Liver (tissue), 9 donors: ENCODE data around the gene ADRA2C. TPM values are rescaled to one million over a fixed set of nuclear protein-coding genes. Genes with fewer than 3 reads are reported as not detected.

Experiments
- DNase-seq: peaks from one replicate; pipeline ENCODE4 v3.0.0-alpha.2; 2017; ENCODE audit warnings: low spot score
- H3K27ac ChIP-seq, 2 donors: one replicate each; pipeline ENCODE4 v1.7.0; 2013; ENCODE audit warnings: inconsistent platforms in 2 of 2, low read length in 2 of 2, control low read depth in 1 of 2, low read depth in 1 of 2, mild to moderate bottlenecking in 1 of 2
- H3K27me3 ChIP-seq, 4 donors: one replicate each; pipeline versions ENCODE4 v1.6.1 to v1.7.0; 2013; ENCODE audit warnings: low read length in 3 of 4, inconsistent platforms in 1 of 4, mild to moderate bottlenecking in 1 of 4, moderate library complexity in 1 of 4; ENCODE audit not compliant: control insufficient read depth in 4 of 4, insufficient read depth in 4 of 4
- H3K36me3 ChIP-seq, 4 donors: one replicate each; pipeline versions ENCODE4 v1.6.1 to v1.7.0; 2013; ENCODE audit warnings: low read length in 3 of 4, mild to moderate bottlenecking in 3 of 4, low read depth in 1 of 4, moderate library complexity in 1 of 4; ENCODE audit not compliant: control insufficient read depth in 4 of 4, insufficient read depth in 3 of 4
- H3K4me1 ChIP-seq, 4 donors: one replicate each; pipeline versions ENCODE4 v1.6.1 to v1.7.0; 2013; ENCODE audit warnings: low read length in 3 of 4, mild to moderate bottlenecking in 3 of 4, moderate library complexity in 1 of 4; ENCODE audit not compliant: control insufficient read depth in 4 of 4, insufficient read depth in 4 of 4
- H3K4me3 ChIP-seq, 3 donors: one replicate each; pipeline versions ENCODE4 v1.6.1 to v1.7.0; 2013; ENCODE audit warnings: low read length in 3 of 3, control low read depth in 1 of 3, low read depth in 1 of 3, mild to moderate bottlenecking in 1 of 3
- H3K9ac ChIP-seq, 2 donors: one replicate each; pipeline ENCODE4 v1.7.0; 2013; ENCODE audit warnings: low read length in 2 of 2, mild to moderate bottlenecking in 2 of 2, moderate library complexity in 2 of 2, control low read depth in 1 of 2, low read depth in 1 of 2
- H3K9me3 ChIP-seq, 4 donors: one replicate each; pipeline versions ENCODE4 v1.6.1 to v1.7.0; 2013; ENCODE audit warnings: low read length in 3 of 4; ENCODE audit not compliant: control insufficient read depth in 4 of 4
- EGR1 ChIP-seq, 2 donors: IDR thresholded peaks; 2 replicates each; pipeline ENCODE4 v1.6.1; 2016 to 2018; ENCODE audit warnings: antibody characterized with exemption in 2 of 2, low read depth in 2 of 2
- FOXA1 ChIP-seq: IDR thresholded peaks from 2 replicates; pipeline ENCODE4 v1.6.1; 2016; ENCODE audit warnings: antibody characterized with exemption
- FOXA2 ChIP-seq: IDR thresholded peaks from 2 replicates; pipeline ENCODE4 v1.6.1; 2016; ENCODE audit warnings: antibody characterized with exemption
- GABPA ChIP-seq, 2 donors: IDR thresholded peaks in 1 of 2; conservative IDR thresholded peaks in 1 of 2; 2 replicates each; pipeline ENCODE4 v1.6.1; 2016; ENCODE audit warnings: antibody characterized with exemption in 2 of 2, mild to moderate bottlenecking in 1 of 2, moderate library complexity in 1 of 2
- HNF4A ChIP-seq, 2 donors: conservative IDR thresholded peaks; 2 replicates each; pipeline ENCODE4 v1.6.1; 2016; ENCODE audit warnings: antibody characterized with exemption in 2 of 2, mild to moderate bottlenecking in 2 of 2
- HNF4G ChIP-seq: IDR thresholded peaks from 2 replicates; pipeline ENCODE4 v1.6.1; 2016; ENCODE audit warnings: antibody characterized with exemption
- JUND ChIP-seq, 2 donors: IDR thresholded peaks; 2 replicates each; pipeline ENCODE4 v1.6.1; 2016; ENCODE audit warnings: antibody characterized with exemption in 2 of 2
- RAD21 ChIP-seq, 2 donors: IDR thresholded peaks; 2 replicates each; pipeline ENCODE4 v1.6.1; 2016; ENCODE audit warnings: antibody characterized with exemption in 2 of 2, mild to moderate bottlenecking in 2 of 2
- RXRA ChIP-seq, 2 donors: IDR thresholded peaks; 2 replicates each; pipeline ENCODE4 v1.6.1; 2017 to 2018; ENCODE audit warnings: antibody characterized with exemption in 2 of 2, mild to moderate bottlenecking in 1 of 2
- TAF1 ChIP-seq: conservative IDR thresholded peaks from 2 replicates; pipeline ENCODE4 v1.6.1; 2016; ENCODE audit warnings: antibody characterized with exemption, mild to moderate bottlenecking
- YY1 ChIP-seq: IDR thresholded peaks from 2 replicates; pipeline ENCODE4 v1.6.1; 2016; ENCODE audit warnings: antibody characterized with exemption, mild to moderate bottlenecking
- WGBS: extraction: QIAGEN DNeasy Blood & Tissue Kit; methylation state at CpG from one replicate; pipeline ENCODE4 v1.1.7; 2013; 5-methylcytosine and 5-hydroxymethylcytosine counted together
- polyA plus RNA-seq, 2 donors: library from polyadenylated mRNA; stranded (reverse) in 1 of 2; unstranded in 1 of 2; fragments of 200-250 nt in 1 of 2; fragments of >200 nt in 1 of 2; fragmentation: Nextera tagmentation in 1 of 2; extraction: Ambion mirVana in 1 of 2; gene quantifications; one replicate each; pipeline versions ENCODE4 v1.2.1 to v1.2.3, GENCODE V29; 2013 to 2015
- total RNA-seq, 2 donors: library from RNA; depleted of rRNA; stranded (reverse); fragments of >200 nt; gene quantifications; one replicate each; pipeline ENCODE4 v1.2.3, GENCODE V29; 2014
- TF ChIP-seq, protein P1 (sequence below): IDR thresholded peaks from 2 replicates; pipeline ENCODE4 v1.6.1; 2016; ENCODE audit warnings: antibody characterized with exemption
- TF ChIP-seq, protein P2 (sequence below): fragments of 150-350 bp; IDR thresholded peaks from 2 replicates; pipeline ENCODE4 v1.5.1; 2017; ENCODE audit warnings: improper control_type of control experiment, low read depth, low read length; ENCODE audit not compliant: missing input control
- TF ChIP-seq, protein P3 (sequence below): IDR thresholded peaks from 2 replicates; pipeline ENCODE4 v1.6.1; 2016; ENCODE audit warnings: antibody characterized with exemption, mild to moderate bottlenecking
- TF ChIP-seq, protein P4 (sequence below): IDR thresholded peaks from 2 replicates; pipeline ENCODE4 v1.6.1; 2016; ENCODE audit warnings: antibody characterized with exemption
- donor health status: healthy.
- donor health status: healthy.
- donor health status: healthy.
- donor health status: healthy.
- donor health status: healthy.

The ADRA2C gene
- total and polyA plus RNA-seq, 4 donors: 0.19 to 1.1 (median 0.28) TPM; not detected in 1

DNA sequence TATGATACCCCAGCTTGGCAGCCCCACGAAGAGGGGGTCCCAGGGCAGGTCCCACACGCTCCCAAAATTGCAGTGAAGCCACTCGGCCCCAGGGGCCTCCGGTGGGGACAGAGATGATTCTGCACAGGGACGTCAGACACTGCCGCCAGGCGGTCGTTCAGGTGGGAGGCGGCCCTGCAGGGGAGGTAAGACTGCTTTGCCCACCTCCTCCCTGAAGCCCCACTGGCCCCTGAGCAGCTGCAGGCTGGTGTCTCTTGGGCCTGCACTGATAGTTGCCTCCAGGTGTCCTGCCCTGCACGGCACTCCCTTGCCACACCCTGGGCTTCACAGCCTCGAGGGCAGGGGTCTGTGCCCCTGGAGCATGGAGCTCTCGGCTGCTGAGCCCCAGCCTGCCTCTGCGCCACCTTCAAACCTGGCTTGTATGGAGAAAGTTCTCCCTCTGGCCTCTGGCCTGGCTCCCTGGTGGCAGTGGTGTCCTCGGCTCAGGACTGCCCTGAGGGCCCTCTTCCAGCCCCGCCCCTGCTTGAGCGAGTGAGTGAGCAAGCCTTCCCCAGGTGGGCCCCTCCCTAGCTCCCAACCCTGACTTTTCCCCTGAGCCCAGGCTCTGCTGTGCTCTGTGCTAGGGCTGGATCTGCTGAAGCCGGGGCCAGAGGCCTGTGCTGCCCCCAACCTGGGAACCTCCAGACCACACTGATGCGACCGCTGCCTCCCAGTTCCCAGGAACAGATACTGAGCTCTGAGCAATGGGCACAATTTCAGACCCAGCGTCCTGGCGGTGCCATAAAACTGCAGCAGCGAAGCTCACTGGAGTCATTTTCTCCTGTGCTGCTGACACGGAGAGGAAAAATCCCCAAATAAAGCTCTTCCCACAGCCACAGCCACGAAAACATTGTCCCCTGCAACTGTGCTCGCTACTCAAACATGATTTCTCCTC, 16.1 kb downstream of the ADRA2C start:
- Histone ChIP-seq H3K9me3 (no peaks in the 10 kb centered on the region), H3K36me3 (no peaks in the 10 kb centered on the region), H3K27ac (no peak overlapping the region), H3K4me3 (no peak overlapping the region), H3K4me1 (peaks cover 12 to 34% (median 31%) of the 10 kb centered on the region in 4 donors), H3K27me3 (no peaks in the 10 kb centered on the region), H3K9ac (no peak overlapping the region)
- TF ChIP-seq FOXA2: no peak
- no peak for TF ChIP-seq GABPA (IDR thresholded peaks at IDR 0.05 in 1 of 2, conservative IDR thresholded peaks at IDR 0.05 in 1 of 2)
- no peak for TF ChIP-seq TAF1
- TF ChIP-seq, protein P1, sequence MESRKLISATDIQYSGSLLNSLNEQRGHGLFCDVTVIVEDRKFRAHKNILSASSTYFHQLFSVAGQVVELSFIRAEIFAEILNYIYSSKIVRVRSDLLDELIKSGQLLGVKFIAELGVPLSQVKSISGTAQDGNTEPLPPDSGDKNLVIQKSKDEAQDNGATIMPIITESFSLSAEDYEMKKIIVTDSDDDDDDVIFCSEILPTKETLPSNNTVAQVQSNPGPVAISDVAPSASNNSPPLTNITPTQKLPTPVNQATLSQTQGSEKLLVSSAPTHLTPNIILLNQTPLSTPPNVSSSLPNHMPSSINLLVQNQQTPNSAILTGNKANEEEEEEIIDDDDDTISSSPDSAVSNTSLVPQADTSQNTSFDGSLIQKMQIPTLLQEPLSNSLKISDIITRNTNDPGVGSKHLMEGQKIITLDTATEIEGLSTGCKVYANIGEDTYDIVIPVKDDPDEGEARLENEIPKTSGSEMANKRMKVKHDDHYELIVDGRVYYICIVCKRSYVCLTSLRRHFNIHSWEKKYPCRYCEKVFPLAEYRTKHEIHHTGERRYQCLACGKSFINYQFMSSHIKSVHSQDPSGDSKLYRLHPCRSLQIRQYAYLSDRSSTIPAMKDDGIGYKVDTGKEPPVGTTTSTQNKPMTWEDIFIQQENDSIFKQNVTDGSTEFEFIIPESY: no peak
- no peak for TF ChIP-seq RXRA (IDR thresholded peaks at IDR 0.05)
- no peak for TF ChIP-seq EGR1 (IDR thresholded peaks at IDR 0.05; ENCODE audit: low read depth in 2 of 2)
- no peak for TF ChIP-seq HNF4A (conservative IDR thresholded peaks at IDR 0.05)
- TF ChIP-seq JUND (IDR thresholded peaks at IDR 0.05): no peak
- TF ChIP-seq, protein P2, sequence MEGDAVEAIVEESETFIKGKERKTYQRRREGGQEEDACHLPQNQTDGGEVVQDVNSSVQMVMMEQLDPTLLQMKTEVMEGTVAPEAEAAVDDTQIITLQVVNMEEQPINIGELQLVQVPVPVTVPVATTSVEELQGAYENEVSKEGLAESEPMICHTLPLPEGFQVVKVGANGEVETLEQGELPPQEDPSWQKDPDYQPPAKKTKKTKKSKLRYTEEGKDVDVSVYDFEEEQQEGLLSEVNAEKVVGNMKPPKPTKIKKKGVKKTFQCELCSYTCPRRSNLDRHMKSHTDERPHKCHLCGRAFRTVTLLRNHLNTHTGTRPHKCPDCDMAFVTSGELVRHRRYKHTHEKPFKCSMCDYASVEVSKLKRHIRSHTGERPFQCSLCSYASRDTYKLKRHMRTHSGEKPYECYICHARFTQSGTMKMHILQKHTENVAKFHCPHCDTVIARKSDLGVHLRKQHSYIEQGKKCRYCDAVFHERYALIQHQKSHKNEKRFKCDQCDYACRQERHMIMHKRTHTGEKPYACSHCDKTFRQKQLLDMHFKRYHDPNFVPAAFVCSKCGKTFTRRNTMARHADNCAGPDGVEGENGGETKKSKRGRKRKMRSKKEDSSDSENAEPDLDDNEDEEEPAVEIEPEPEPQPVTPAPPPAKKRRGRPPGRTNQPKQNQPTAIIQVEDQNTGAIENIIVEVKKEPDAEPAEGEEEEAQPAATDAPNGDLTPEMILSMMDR: no peak
- TF ChIP-seq, protein P3, sequence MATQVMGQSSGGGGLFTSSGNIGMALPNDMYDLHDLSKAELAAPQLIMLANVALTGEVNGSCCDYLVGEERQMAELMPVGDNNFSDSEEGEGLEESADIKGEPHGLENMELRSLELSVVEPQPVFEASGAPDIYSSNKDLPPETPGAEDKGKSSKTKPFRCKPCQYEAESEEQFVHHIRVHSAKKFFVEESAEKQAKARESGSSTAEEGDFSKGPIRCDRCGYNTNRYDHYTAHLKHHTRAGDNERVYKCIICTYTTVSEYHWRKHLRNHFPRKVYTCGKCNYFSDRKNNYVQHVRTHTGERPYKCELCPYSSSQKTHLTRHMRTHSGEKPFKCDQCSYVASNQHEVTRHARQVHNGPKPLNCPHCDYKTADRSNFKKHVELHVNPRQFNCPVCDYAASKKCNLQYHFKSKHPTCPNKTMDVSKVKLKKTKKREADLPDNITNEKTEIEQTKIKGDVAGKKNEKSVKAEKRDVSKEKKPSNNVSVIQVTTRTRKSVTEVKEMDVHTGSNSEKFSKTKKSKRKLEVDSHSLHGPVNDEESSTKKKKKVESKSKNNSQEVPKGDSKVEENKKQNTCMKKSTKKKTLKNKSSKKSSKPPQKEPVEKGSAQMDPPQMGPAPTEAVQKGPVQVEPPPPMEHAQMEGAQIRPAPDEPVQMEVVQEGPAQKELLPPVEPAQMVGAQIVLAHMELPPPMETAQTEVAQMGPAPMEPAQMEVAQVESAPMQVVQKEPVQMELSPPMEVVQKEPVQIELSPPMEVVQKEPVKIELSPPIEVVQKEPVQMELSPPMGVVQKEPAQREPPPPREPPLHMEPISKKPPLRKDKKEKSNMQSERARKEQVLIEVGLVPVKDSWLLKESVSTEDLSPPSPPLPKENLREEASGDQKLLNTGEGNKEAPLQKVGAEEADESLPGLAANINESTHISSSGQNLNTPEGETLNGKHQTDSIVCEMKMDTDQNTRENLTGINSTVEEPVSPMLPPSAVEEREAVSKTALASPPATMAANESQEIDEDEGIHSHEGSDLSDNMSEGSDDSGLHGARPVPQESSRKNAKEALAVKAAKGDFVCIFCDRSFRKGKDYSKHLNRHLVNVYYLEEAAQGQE: no peak
- TF ChIP-seq FOXA1: no peak
- no peak for TF ChIP-seq HNF4G
- 87% methylated on average over 25 of the region's 25 CpGs for WGBS
- no peak for DNase-seq

DNA sequence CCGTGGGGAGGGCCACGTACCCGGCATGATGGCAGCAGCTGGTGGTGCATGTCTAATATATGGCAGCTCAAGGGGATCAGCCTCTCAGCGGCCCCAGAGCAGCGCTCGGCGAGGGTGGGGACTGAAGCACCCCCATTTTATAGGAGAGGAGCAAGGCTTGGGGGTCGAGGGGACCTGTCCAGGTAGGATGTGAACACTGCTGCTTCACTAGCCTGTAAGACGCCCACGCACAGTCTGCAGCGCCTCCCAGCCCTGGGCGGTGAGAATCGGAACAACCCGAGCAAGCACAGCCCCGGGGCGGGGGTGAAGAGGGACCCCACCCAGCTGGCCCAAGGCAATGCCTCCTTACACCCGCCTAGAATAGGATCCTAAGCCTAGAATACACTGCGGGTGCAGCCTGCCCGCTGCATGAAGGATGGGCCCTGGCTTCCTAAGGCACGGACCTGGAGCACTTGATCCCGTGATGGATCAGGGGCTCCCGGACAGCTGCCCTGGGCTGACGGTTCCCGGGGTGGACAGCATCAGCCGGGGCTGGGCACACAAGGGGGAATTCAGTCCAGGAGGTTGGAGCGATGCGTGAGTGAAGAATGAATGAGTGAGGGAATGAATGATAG, 17.6 kb downstream of the ADRA2C start:
- Histone ChIP-seq H3K4me3 (no peak overlapping the region), H3K9me3 (no peaks in the 10 kb centered on the region), H3K9ac (no peak overlapping the region), H3K36me3 (no peaks in the 10 kb centered on the region), H3K27me3 (no peaks in the 10 kb centered on the region), H3K27ac (no peak overlapping the region), H3K4me1 (peaks cover 12 to 34% (median 31%) of the 10 kb centered on the region in 4 donors)
- 36% methylated on average over 27 of the region's 27 CpGs for WGBS
- no peak for DNase-seq
- TF ChIP-seq, protein P2: peak; percentile 45
- TF ChIP-seq, protein P3: no peak
- peak in 1 of 2 donors; percentile 63 for TF ChIP-seq RAD21 (IDR thresholded peaks at IDR 0.05)
- TF ChIP-seq EGR1 (IDR thresholded peaks at IDR 0.05; ENCODE audit: low read depth in 2 of 2): peak; percentile 70 to 91
- TF ChIP-seq, protein P4, sequence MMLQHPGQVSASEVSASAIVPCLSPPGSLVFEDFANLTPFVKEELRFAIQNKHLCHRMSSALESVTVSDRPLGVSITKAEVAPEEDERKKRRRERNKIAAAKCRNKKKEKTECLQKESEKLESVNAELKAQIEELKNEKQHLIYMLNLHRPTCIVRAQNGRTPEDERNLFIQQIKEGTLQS: no peak
- TF ChIP-seq YY1: no peak
